Cardiac fibroblast (primary cell): ENCODE results near the gene MGLL.
A peak's percentile ranks its signal among the peaks of the same experiment; 100 is the strongest.

Experiments
- DNase-seq, 2 donors: peaks; one replicate each; pipeline versions ENCODE4 v3.0.0 to v3.0.0-alpha.2; 2010; ENCODE audit warnings: low read depth in 2 of 2
- H3K4me3 ChIP-seq, 2 donors: replicated peaks in 1 of 2; 1 replicate in 1 of 2; 2 replicates in 1 of 2; pipeline ENCODE4 v1.5.1; 2011; ENCODE audit warnings: low read depth in 2 of 2, low read length in 2 of 2, mild to moderate bottlenecking in 2 of 2, moderate library complexity in 1 of 2
- CTCF ChIP-seq: IDR thresholded peaks from one replicate; pipeline ENCODE4 v1.5.1; 2011; ENCODE audit warnings: low read depth, mild to moderate bottlenecking, low read length, inconsistent platforms

Gene MGLL

DNA sequence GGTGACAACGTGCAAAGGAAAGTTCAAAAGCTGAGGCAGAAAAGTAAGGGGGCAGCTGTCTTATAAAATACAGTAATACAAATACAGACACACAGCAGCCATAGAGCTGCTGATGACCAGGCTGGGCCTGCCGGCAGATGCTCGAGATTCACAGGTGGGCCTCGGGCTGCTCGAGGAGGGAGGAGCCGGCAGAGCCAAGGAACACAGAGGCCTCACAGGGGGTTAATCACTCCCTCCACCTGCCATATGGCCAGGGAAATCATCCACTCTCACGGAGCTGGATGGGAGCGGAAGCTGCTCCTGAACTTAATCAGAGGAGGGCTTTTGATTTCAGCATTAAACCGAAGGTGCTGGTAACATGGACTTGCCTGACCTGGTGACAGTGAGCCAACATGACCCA is 29.6 kb upstream of the MGLL start:
- no peak for TF ChIP-seq CTCF
- no peak for DNase-seq
- no peak overlapping the region for H3K4me3 ChIP-seq

DNA sequence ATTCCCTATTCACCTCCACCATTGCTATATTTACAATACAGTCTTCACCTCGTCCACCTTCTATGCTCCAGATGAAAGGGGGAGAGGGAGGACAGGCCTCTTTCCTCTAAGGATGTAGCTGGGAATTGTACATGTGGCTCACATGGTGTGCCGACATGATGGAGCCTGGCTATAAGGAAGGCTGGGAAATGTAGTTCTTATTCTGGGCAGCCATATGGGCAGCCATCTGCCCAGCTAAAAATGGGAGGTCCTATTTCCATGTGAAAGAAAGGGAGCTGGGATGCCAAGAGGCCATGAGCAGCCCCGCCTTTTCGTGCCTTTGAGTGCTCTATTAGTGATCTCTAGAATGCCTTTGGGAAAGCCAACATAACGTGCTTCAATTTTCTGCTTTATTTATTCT is 27.1 kb upstream of the MGLL start:
- TF ChIP-seq CTCF = no peak
- no peak for DNase-seq
- H3K4me3 ChIP-seq = no peak overlapping the region

- no peak for TF ChIP-seq CTCF
- no peak overlapping the region for H3K4me3 ChIP-seq
- peak; percentile 28 to 30 for DNase-seq
Measured at GRCh38 chr3:127848131-127849129, 26.1 kb upstream of the MGLL start.

DNA sequence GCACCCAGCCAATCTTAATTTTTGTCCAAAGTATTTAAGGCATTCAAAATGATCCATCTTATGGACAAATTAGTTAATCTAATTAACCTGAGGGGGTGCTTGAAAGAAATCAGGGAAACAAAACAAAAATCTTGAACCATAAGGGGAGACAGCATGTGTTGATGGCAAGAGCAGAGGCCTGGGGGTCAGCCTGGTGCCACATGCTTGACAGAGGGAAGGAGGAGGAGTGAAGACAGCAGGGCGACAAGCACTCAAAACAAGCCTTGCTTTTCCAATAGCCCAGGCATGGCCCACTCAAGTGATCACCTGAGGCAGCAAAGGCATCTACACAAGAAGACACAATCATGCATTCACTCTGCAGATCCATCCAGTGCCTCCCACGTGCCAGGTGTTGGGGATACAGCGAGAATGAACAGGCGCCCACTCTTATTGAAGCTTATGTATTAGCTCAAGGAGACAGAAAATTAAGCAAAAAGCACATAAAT is 25.0 kb upstream of the MGLL start:
- no peak overlapping the region for H3K4me3 ChIP-seq
- DNase-seq = no peak
- TF ChIP-seq CTCF = no peak

DNA sequence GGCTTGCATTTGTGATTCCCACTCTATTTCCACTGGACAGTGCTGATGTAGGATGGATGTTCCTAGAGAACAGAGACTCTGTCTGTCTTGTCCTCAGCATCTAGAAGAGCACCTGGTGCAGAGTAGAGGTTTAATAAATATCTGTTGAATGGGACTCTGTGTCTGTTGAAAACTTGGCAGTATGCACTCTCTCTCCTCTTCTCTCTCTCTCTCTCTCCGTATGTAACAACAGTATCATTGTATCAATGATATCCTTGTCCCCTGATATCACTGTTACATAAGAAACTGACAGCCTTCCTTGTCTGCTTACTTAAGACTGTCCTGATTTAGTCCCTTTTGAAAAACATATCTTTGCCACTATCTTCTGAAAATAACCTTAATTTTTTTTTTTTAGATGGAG is 24.3 kb upstream of the MGLL start:
- H3K4me3 ChIP-seq = no peak overlapping the region
- DNase-seq = no peak
- no peak for TF ChIP-seq CTCF

DNA sequence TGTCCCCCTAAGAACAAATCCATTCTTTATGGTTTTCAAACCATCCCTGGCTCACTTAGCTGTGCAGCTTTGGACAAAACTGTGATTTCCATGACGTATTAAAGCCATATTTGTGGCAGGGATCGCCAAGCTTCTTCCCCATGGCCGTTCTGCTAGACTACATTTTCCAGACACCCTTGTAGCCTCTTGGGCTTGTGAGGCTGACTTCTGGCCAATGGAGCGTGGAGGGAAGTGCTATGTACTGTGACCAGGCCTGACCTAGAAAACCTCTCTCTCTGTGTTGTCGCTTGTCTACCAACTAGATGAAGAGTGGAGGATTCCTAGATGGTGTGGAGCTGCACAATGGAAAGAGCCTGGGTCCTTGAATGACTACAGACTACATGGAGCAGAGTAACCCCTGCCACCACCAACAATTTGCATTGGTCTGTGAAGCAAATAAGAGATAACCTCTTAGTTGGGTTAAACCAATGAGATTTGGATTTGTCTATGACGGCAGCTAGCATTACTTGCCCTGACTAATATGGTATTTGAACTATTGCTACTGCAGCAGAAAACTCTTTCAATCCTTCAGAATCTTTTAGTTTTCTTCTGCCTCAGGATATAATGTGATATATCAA is 22.1 kb upstream of the MGLL start:
- TF ChIP-seq CTCF = no peak
- DNase-seq = no peak
- no peak overlapping the region for H3K4me3 ChIP-seq
